ENCODE data around the gene PRKD1. TPM values are rescaled to one million over a fixed set of nuclear protein-coding genes. Genes with fewer than 3 reads are reported as not detected.

The PRKD1 gene
- total and polyA plus RNA-seq, 7 donors: 0.65 to 2.5 (median 1.5) TPM

DNA sequence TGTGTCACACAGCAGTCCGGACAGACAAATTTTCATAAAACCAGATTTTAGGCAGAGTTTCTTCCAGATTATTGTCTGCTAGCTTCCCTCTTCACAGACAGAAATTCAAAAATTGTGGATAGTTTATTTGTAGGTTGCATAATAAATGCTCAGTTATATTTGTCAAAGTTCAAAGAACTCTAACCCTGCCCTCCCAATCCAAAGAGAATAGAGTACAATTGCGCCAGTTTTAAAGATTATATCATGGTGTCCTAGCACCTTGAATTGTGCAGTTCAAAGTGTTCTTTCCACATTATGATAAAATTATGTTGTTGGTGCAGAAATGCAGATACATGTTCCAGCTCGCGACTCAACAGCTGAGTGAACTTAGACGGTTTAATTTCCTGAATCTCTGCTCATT is 263.1 kb downstream of the PRKD1 start:
- Histone ChIP-seq H3K9me3 (no peaks in the 10 kb centered on the region), H3K36me3 (ENCODE audit: insufficient read depth in 1 of 2, low read depth in 1 of 2) (no peaks in the 10 kb centered on the region), H3K27me3 (ENCODE audit: insufficient read depth in 3 of 3, low read length in 2 of 3) (no peaks in the 10 kb centered on the region), H3K27ac (no peak overlapping the region), H3K4me3 (no peak overlapping the region), H3K4me1 (no peaks in the 10 kb centered on the region)
- DNase-seq (no peak), ATAC-seq (no peak)
- intact Hi-C loops (cut with DNase I): no loop called here
- no peak for TF ChIP-seq CTCF (IDR thresholded peaks at IDR 0.05)
- 60 to 82% (median 67%) methylated on average over 5 of the region's 5 CpGs for WGBS, 3 donors

DNA sequence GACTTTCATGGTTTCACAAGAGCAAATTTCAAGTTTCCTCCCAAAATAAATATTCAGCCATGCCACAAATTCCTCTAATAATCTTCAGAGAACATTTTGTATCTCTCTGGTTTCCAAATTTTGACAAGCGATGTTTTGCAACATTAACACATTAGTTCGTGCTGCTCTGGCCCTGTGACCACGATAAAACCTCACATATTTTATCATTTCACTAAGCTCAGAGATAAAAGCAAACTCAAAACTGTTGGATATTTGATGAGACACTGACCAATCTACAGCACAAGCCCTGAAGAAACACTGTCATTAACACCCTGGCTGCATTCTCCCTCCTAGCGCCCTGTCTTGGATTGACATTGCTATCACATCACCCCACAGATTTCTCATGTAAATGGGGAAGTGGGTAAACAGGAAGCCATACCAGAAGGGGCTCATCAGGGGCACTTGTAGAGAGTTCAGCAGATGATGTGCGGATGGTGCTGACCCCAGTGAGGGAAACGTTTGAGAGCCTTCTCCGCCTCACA is 264.3 kb downstream of the PRKD1 start:
- no peaks in the 10 kb centered on the region for H3K9me3 ChIP-seq
- H3K27ac ChIP-seq: no peak overlapping the region
- 60 to 72% (median 63%) methylated on average over 7 of the region's 7 CpGs for WGBS, 3 donors
- no peak overlapping the region for H3K4me3 ChIP-seq
- no peak for TF ChIP-seq CTCF (IDR thresholded peaks at IDR 0.05)
- H3K27me3 ChIP-seq (ENCODE audit: insufficient read depth in 3 of 3, low read length in 2 of 3): no peaks in the 10 kb centered on the region
- H3K4me1 ChIP-seq: no peaks in the 10 kb centered on the region
- DNase-seq (no peak), ATAC-seq (peak in 2 of 4 donors; percentile 11 to 37)
- intact Hi-C loops (cut with DNase I): no loop called here
- H3K36me3 ChIP-seq (ENCODE audit: insufficient read depth in 1 of 2, low read depth in 1 of 2): no peaks in the 10 kb centered on the region

GRCh38 chr14:29654901-29655550 is 272.6 kb downstream of the PRKD1 start:
- WGBS, 3 donors: 43 to 56% (median 51%) methylated on average over 4 of the region's 4 CpGs

DNA sequence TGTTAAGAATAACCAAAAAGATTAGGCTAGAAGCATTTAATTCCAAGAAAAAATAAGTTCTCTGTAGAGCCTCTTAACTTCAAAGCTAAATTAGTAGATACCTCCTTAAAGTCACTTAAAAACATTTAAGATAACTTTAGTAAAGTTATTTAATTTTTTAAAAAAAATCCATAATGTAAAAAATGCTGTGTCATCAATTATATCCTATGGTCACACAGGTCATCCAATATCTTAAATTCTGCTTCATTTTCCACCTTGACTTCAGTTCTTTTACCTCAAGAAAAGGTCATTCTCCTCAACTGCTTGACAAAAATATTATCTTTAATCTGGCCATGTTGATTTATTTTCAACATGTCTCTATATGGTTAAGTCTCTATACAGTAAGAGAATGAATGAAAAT is 274.3 kb downstream of the PRKD1 start:
- no peak overlapping the region for H3K4me3 ChIP-seq
- H3K9me3 ChIP-seq: peaks cover 7% of the 10 kb centered on the region
- H3K36me3 ChIP-seq (ENCODE audit: insufficient read depth in 1 of 2, low read depth in 1 of 2): no peaks in the 10 kb centered on the region
- no peaks in the 10 kb centered on the region for H3K4me1 ChIP-seq
- H3K27ac ChIP-seq: no peak overlapping the region
- ATAC-seq: no peak
- no peak for TF ChIP-seq CTCF (IDR thresholded peaks at IDR 0.05)
- no peaks in the 10 kb centered on the region for H3K27me3 ChIP-seq (ENCODE audit: insufficient read depth in 3 of 3, low read length in 2 of 3)
- DNase-seq: no peak
- intact Hi-C loops (cut with DNase I): no loop called here

More at GRCh38 chr14:29654901-29655550, 272.6 kb downstream of the PRKD1 start:
- Histone ChIP-seq H3K27ac (no peak overlapping the region), H3K27me3 (ENCODE audit: insufficient read depth in 3 of 3, low read length in 2 of 3) (no peaks in the 10 kb centered on the region), H3K4me1 (no peaks in the 10 kb centered on the region), H3K9me3 (no peaks in the 10 kb centered on the region), H3K4me3 (no peak overlapping the region), H3K36me3 (ENCODE audit: insufficient read depth in 1 of 2, low read depth in 1 of 2) (no peaks in the 10 kb centered on the region)
- ATAC-seq (no peak), DNase-seq (no peak)
- intact Hi-C loops (cut with DNase I): no loop called here
- no peak for TF ChIP-seq CTCF (IDR thresholded peaks at IDR 0.05)

DNA sequence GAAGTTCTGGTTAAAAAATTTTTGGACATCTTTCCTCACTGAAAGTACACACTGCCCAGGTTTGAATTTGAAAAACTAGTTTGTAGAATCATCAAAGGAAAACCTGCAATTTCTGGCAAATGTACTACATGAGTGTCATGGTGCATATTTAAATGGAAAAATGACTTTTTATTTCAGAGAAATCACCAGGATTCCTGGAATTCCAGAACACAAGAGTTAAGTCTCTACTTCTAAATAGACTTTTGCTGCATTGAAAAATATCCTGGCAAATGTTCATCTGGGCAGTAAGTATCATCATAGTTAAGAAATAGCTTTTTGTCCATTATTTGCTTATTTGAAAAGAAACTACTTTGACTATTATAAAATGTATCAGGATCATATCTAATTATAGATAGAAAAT is 275.1 kb downstream of the PRKD1 start:
- ATAC-seq: no peak
- H3K27ac ChIP-seq: no peak overlapping the region
- H3K36me3 ChIP-seq (ENCODE audit: insufficient read depth in 1 of 2, low read depth in 1 of 2): no peaks in the 10 kb centered on the region
- no peaks in the 10 kb centered on the region for H3K4me1 ChIP-seq
- intact Hi-C loops (cut with DNase I): no loop called here
- TF ChIP-seq CTCF (IDR thresholded peaks at IDR 0.05): no peak
- H3K4me3 ChIP-seq: no peak overlapping the region
- peaks cover 9% of the 10 kb centered on the region for H3K9me3 ChIP-seq
- no peak for DNase-seq
- no peaks in the 10 kb centered on the region for H3K27me3 ChIP-seq (ENCODE audit: insufficient read depth in 3 of 3, low read length in 2 of 3)
